ENCODE measurements around the gene POLR3B.
"Not testable (repeated sequence)": the region's sequence is repeated elsewhere in the genome, so short reads cannot be mapped to it uniquely, and the experiment has no call there.

The POLR3B gene

DNA sequence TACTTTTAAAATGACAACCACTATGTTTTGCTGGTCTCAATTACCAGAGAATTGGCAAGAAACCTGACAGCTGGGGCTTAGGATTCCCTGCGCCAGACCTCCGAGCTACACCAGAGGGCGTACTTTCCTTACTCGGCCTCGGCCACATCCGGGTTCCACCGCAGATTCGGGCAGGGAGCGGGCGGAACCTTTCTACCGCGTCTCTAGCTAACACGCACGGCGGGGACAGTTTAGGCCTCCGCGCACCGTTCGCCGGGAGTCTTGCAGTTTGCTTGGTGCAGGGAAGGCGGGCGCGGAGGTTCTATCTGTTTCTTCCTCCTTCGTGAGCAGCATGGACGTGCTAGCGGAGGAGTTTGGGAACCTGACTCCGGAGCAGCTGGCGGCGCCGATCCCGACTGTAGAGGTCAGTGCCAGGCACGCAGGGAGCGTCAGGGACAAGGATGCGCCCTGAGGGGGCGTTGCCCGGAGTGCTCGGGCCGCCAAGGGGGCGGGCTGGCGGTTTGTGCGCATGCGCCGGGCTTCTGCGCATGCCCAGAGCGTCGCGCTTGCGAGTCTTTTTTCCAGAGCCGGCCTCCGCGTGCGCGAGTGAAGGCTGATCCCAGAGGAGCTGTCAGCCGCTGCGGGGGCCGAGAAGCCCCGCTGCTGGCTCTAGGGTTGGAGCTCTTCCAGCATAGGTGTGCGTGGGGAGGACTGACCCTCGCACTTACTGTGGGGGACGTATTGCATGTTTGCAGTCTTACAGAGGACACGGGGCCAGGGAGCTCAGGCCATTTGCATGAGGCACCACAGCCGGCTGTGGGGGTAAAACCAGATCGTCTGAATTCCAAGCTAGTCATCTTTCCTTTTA lies at the start of gene POLR3B:
Gene POLR3B, plus strand, starts transcription at position 200 of the 847 bp plus-strand sequence. Its CDS starts 132 bp downstream, at position 332.
- DNase-seq (ENCODE audit: low spot score): peak; percentile 90

DNA sequence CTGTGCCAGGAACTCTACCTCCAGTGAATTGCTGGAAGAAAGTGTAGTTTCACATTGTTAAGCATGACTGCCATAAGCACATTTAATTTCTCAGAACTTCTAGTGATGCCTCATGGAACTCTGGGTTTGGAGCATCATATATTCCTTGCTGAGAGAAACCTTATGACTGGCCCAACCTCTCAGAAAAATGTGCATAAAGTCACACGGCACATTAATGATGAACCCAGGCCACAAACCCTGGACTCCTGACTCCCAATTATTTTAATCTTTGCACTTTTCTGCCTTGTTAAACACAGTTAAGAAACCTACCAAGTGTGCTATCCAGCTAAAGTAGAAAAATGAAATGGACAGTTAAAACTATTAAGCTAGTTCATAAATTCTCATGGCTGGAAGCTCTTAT lies 49.4 kb upstream of the POLR3B start:
- DNase-seq (ENCODE audit: low spot score): no peak

DNA sequence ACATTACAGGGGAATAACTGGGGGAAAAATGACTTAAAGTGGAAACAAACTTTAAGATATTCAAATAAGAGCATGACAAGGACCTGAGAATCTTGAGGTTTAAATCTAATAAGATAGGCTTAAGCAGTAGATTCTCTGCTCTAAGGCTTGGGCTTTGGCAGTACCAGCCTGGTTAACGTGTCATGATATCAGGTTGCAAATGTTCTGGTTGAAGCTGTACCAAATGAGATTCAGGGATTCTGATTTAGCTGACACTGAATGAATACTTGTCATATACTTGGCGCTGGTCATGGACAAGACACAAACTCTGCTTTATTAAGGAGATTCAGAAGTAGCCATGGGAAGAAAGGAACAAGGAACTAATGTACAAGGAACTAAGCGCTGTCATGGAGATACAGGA lies 48.9 kb upstream of the POLR3B start:
- no peak for DNase-seq (ENCODE audit: low spot score)

DNA sequence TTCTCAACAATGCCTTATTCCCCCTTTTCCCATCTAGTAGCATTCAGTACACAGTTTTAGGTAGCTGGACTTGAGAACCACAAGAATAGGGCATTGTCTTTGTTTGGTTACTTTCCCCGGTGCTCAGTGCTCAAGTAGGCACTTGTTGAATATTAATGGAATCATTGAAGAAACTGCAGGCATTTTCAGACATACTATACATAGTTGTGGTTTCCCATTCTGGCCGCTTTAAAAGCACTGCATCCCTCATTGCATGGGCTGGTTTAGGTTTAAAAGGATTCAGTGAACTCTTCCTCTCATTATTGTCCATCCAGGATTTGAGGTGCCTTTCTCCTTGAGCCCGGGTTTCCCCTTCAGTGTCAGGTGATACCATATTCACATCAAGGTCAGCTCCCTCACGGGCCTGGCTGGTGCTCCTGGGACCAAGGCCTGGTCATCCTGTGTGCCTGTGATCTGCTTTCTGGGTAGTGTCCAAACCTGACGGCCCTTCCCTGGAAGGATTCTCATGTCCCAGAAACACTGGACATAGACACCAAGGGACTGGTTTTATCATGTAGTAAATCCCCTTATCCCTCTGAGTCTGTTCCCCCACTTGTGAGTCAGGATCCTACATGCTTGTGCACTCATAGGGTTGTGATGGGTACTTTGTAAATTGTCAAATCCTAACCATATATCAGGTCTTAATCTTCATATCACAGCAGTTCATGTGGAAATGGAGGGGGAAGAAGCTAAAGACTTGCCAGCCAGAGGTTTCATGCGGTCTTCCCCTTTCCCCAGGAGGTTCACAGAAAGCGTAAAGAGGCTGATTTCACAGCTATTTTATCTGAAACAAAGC lies 47.7 kb upstream of the POLR3B start:
- no peak for DNase-seq (ENCODE audit: low spot score)

DNA sequence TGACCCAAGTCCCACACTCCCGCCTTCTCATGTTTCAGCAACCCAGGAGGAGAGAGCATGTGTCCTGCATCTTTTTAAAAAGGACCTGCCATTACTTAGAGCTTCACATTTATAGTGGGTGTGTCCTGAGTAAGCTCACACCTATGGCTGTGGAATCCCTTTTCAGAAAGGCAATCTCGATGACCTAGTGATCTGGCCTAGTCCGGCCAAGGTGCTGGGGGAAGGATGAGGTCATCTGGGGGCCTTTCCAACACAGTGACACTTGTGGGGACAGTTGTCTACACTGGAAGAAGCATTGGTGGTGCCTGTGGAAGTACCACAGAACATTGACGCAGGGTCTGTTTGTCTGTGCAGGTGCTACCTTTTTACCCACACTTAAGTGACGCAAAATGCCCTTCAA lies 46.9 kb upstream of the POLR3B start:
- no peak for DNase-seq (ENCODE audit: low spot score)

GRCh38 chr12:106311139-106311538 lies 46.4 kb upstream of the POLR3B start:
- DNase-seq (ENCODE audit: low spot score): no peak

DNA sequence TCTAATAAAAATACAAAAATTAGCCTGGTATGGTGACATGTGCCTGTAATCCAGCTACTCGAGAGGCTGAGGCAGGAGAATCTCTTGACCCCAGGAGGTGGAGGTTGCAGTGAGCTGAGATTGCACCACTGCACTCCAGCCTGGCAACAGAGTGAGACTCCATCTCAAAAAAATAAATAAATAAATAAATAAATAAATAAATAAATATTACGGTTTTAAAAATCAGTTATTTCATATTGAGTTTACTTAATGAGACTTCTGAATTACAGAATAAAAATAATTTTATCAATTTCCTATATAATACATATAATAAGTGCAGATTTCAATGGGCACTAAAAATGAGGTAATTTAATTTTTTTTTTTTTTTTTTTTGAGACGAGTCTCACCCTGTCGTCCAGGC lies 44.1 kb upstream of the POLR3B start:
- not testable (repeated sequence) for DNase-seq (ENCODE audit: low spot score)

GRCh38 chr12:106315523-106315922 lies 42.0 kb upstream of the POLR3B start:
- no peak for DNase-seq (ENCODE audit: low spot score)

DNA sequence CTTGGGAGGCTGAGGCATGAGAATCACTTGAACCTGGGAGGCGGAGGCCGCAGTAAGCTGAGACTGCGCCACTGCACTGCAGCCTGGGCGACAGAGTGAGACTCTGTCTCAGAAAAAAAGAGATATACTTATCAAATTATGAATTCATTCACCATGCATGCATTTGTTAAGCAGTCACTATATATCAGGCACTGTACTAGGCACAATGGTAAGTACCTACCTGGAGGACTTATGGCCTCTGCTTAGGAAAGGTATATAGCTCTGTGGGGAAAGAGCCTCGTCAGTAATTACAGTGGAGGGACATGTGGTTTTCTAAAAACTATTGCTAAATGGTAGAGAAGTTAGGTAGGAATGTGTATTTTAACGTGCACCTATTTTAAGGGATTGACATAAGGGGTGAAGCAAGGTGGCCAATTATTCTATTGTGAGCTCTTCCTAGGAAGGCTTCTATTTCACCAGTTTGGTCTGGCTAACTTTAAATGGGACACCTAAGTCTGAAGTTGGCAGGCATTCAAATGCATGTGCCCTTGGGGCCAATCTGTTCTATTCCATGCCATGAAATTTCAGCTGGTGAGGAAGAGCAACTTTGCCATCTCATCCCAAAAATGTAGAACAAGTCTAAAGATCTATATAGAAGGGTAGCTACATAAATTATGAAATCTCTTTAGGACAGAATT lies 40.0 kb upstream of the POLR3B start:
- no peak for DNase-seq (ENCODE audit: low spot score)

- no peak for DNase-seq (ENCODE audit: low spot score)
These were observed 36.3 kb upstream of the POLR3B start for GRCh38 chr12:106321139-106321850.

GRCh38 chr12:106323537-106323936 lies 34.0 kb upstream of the POLR3B start:
- no peak for DNase-seq (ENCODE audit: low spot score)

- DNase-seq (ENCODE audit: low spot score): no peak
These were observed 30.2 kb upstream of the POLR3B start for GRCh38 chr12:106327309-106327869.

GRCh38 chr12:106328735-106329134 lies 28.8 kb upstream of the POLR3B start:
- no peak for DNase-seq (ENCODE audit: low spot score)

DNA sequence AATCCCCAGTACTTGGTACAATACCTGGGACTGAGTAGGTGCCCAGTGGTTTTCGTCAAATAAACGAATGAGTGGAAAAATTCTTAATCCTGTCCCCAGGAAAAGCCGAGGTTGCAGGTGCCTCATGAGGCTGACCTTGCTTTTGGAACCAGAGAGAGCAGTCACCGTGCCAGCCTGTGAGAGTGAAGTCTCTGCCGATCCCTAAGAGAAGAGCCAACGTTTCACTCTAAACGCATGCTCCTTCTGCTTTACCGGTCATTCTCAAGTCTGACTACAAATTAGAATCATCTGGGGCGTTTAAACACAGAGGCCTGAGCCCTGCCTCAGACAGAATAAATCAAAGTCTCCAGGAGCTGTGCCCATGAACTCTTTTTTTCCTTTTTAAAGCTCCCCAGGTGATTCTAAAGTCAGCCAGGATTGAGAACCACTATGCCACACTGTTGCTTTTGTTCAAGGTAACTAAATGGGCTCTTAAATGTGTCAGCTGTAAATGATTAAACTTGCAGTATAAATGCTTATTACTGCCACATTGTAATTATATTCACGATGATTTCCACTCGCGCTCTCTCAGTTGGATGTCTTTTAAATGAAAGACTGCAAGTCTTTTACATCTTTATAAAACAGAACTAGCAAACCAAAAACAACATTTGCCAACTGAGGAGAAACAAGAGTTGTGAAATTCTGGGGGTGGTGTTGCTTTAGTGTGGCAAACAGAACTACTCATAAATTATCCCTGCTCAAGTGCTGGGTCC lies 28.1 kb upstream of the POLR3B start:
- no peak for DNase-seq (ENCODE audit: low spot score)

DNA sequence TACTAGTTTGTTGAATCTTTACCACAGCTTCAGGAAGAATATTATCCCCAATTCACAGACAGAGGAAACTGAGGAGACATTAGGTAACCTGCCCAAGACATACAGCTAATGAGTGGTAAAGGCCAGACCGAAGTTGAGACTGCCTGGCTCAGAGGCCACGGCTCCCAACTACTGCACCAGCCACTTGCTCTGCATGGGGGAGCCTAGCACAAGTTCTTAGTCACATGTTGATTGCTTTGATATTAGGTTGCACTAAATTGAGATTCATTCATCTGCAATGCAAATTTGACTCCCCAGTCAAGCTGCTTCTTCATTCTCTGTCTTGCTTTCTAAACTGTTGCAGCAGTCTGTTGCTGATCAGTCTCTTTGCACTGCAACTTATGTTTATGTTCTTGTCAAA lies 25.9 kb upstream of the POLR3B start:
- DNase-seq (ENCODE audit: low spot score): no peak

DNA sequence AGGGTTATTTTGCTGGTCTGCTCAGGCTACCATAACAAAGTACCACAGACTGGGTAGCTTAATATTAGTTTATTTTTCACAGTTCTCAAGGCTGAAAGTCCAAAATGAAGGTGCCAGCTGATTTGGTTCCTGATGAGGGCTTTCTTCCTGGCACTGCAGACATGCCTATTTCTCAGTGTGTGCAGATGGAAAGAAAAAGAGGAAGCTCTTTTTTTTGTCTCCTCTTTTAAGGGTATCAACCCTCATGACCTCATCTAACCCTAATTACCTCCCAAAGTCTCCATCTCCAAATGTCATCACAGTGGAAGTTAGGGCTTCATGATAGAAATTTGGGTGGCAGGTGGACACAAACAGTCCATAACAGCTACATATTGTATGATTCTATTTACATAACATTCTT lies 25.0 kb upstream of the POLR3B start:
- no peak for DNase-seq (ENCODE audit: low spot score)

GRCh38 chr12:106333010-106333409 lies 24.5 kb upstream of the POLR3B start:
- DNase-seq (ENCODE audit: low spot score): no peak

DNA sequence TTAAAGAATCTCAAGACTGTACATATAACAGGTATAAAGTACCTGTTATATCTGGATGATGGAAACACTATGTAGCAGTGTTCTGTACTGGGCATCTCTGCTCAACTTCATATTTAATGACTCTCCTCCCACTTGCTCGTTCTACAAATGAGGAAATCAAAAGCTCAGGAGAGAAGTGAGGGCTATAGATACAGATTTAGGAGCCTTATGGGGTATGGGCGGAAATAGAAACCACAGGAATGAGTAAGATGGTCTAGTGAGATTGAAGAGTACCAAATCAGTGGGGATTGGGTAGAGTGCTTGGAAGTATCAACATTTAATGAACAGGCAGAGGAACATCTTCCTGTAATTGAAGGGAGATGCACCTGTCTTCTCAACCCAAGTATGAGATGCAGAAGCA lies 23.8 kb upstream of the POLR3B start:
- DNase-seq (ENCODE audit: low spot score): no peak

- no peak for DNase-seq (ENCODE audit: low spot score)
These were observed 16.3 kb upstream of the POLR3B start for GRCh38 chr12:106341086-106341877.
